Medulla oblongata (tissue), 1 donor: ENCODE data around the gene MYO16.

ENCODE experiments used
- DNase-seq: peaks from one replicate; pipeline ENCODE4 v3.0.0-alpha.2; 2015; ENCODE audit errors: extremely low spot score

Gene MYO16

DNA sequence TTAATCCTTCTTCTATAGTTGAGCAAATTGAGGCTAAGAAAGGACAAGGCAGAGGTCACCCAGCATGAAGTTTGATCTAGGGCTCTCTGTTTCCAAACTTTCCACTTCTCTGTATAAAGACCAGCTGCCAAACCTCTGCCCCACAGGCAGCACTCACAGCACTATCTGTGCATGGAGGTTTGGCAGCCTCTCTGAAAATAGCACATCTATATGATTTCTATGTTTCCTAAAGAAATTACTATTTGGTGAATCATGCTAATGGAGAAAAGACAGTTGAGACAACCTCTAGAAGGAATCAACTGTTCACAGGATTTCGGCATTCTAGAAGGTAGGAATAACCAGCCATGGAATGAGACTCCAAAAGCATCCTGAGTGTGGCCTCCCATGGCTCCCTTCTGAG lies 602.5 kb downstream of the MYO16 start:
- DNase-seq, result no peak

DNA sequence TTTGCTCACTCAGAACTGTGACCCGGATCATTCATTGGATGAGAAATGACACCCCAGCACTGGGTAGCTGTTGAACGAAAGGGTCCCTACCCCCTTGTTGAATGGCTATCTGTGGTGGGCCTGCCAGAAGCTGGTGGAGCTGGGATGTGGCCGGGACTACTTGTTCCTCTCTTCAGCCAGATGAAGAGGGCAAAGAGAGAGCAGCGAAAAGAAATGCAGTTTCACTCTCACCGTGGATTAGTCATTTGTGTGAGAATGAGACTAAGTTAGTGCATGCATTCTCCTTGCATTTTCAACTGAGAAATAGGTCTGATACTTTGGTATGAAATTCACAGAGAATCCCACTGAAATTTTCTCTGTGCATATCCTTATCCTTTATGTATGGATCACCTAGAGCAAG lies 603.9 kb downstream of the MYO16 start:
- DNase-seq, result no peak

DNA sequence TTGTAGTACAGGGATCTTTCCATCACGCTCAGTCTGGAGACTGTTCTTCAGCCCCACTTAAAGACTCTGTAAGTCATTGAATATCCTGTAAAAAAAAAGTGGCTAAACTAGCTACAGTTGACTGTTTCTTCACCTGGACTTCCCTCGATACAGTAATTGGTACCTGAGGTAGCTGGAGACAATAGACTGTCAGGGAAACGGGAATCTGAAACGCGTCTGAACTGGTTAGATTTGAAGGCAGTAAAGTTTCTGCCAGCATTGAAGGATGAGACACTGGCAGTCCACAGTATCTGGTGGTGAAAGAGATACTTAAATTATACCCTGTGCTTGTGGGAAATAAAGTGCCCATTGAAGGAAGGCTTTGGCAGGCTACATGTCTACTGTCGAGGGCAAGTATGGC lies 606.5 kb downstream of the MYO16 start:
- DNase-seq, result no peak

DNA sequence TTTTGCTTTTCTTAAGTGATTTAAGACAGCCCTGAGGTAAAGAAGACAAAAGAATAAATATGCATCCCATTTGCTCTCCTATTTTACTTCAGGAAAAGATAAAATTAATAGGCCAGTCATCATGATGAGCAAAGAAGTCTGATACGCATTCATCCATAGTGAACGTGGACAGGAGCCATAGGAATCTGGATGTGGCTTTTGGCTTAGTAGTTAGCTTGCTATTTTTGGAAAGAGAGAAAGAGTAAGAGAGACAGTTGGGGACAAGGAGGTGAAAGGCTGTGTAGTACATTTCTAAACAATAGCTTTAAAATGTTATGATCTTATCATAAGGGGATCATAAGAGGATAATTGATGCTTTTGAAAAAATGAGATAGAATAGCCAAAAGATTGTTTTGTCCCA lies 611.7 kb downstream of the MYO16 start:
- DNase-seq, result no peak

DNA sequence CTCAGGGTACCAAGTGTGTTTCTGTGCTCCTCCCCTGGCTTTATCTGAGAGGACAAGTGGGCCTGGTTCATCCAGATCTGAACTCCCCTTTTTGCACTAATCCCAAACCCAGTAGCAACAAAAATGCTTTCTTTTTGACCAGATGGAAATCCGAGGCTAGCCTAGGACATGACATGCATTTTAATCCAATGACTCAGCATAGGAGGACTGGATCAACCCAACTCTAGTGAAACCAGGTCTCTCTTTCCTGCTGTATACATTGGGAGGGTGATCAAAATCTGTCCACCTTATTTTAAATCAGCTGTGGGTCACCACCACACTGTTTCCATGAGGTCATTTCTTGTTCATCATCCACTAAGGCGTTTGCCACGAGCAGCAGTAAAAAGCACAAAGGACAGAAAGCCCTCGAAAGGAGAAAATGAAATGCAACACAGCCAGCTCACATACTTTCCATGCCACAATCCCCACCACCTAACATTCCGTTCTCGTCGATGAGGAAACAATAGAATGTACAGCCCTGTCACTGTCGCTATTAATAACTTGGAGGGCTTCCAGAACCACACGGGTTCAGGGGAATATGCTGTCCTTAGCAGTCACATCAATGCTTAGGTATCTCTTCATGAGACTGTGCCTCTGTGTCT lies 614.0 kb downstream of the MYO16 start:
- peak; percentile 46 for DNase-seq

- no peak for DNase-seq
These were observed 615.2 kb downstream of the MYO16 start for GRCh38 chr13:109244566-109244965.

DNA sequence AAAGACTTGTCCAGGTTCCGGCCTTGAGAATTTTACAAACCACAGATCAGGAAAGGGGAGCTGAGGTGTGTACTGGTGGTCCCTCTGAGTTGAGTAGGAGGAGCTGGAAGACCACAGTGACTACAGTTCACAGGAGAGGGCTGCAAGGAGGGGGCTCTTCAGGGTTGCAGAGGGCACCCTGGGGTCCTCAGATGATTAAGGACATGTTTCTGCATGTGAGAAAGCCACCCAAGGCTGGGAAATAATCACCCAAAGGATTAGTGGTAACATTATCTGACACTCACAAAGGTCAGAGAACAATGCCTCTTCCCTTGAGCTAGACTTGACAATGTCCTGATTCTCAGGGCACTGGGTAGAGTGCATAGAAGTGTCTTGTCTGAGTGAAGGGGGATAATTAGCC lies 616.6 kb downstream of the MYO16 start:
- no peak for DNase-seq

DNA sequence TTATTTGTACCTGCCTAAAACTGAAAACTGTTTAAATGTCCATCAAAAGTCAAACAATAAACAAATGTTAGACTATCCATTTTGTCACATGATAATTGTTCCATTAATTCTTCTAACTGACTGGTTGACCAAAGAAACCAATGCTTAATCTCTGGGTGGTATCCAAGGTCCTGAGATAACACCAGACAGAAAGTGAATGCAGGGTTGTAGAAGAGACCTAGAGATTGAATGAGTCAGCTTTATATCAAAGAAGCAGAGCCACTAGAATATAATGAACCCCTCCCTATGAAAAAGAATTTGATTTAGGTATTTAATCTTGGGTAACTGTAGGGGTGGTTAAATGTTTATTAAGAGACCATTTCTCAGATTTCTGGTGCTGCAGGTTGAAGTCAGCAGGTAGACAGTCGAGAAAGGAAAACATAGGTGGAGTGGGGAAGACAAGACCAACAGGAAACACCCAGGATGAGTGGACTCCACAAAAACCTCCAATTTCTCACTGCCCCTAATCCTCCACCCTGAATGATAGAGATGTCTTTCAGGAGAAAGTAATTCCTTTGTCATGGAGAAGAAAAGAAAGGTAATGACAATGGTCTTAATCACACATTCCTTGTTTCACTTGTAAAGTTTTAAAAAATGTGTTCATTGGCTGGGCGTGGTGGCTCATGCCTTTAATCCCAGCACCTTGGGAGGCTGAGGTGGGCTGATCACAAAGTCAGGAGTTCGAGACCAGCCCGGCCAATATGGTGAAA lies 620.5 kb downstream of the MYO16 start:
- DNase-seq, result no peak

- no peak for DNase-seq
These were observed 622.5 kb downstream of the MYO16 start for GRCh38 chr13:109251956-109252355.

GRCh38 chr13:109253316-109253715 lies 623.9 kb downstream of the MYO16 start:
- DNase-seq, result no peak

GRCh38 chr13:109254274-109254673 lies 624.9 kb downstream of the MYO16 start:
- DNase-seq, result no peak

DNA sequence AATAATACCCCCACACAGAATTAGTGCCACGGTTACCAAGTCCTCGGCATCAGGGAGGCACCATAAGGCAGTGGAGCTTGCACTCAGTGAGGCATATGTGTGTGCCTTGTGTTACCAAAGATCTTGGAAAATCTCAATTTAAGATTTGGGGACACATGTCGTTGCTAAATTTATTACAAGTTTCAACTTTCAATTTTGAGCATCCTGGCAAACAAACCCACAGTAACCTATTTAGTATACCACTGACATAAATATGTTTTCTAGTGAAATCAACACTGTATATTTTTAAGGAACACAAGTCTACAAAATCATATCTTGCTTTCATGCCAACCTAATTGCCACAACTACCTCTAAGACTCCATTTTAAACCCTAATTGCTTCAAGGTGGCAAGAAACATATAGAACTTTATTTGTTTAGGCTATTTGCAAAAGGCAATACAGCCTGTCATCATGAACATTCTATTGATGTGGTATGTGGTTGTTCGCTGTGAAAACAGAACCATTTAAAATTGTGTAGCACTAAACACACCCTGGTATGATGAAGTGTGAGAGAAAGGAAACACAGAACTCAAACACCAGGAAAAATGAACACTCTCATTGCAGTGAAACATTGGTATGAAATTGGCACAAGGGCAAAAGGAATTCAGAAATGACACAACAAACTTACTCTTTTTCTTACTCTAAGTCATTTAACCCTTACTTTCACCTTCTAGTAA lies 625.9 kb downstream of the MYO16 start:
- no peak for DNase-seq

DNA sequence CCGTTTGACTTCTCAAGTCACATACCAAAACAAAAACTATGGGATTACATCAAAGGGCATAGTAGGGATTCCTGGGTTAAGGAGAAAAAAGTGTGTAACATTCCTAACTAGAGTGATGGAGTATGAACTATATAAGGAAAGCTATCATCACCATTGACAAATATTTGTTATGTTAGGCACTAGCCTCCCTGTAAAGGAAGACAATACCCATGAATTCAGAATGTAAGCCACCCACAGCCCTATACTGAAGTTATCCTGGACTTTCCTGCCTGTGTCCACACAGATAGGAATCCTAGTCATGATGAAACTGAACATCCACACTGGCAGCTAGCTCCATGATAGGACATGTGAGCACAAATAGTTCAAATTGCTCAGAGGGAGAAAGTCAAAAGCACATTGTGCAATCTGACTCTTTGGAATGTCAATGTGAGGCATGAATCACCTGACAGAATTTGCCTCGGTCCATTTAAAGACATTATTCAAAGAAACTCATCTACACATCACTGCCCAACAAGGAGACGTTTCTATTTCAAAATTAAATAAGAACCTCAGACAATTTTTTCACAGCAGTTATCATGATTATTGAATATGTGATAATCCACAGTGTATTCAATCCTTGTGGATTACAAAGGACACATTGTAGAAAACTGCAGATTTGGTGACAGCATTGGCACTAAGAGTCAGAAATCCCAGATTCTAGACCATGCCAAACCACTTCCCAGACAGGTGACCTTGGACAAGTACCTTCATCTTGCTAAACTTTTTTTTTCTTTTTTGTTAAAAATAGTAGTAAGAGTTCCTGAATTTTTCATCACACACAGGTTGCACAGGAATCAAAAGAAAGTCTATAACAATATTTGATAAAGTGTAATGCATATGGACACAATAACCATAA lies 627.7 kb downstream of the MYO16 start:
- no peak for DNase-seq
